HepG2 (cell line): Measurements from ENCODE around the gene RARA. TPM values are rescaled to one million over a fixed set of nuclear protein-coding genes. Genes with fewer than 3 reads are reported as not detected.

Source experiments
- ATF3 ChIP-seq: sonication (generic); formaldehyde crosslinking; IDR thresholded peaks from 2 replicates; pipeline ENCODE4 v1.4.0; 2020; ENCODE audit warnings: missing genetic modification reagents
- ATRX ChIP-seq: sonication (generic); formaldehyde crosslinking; IDR thresholded peaks from 2 replicates; pipeline ENCODE4 v1.4.0; 2020; ENCODE audit warnings: missing genetic modification reagents, borderline replicate concordance
- DMAP1 ChIP-seq: IDR thresholded peaks from 2 replicates; pipeline ENCODE4 v1.6.1; 2016
- GLMP ChIP-seq: sonication (generic); formaldehyde crosslinking; IDR thresholded peaks from 2 replicates; pipeline ENCODE4 v1.9.0; 2021; ENCODE audit warnings: missing genetic modification reagents, mild to moderate bottlenecking, borderline replicate concordance
- IKZF5 ChIP-seq: IDR thresholded peaks from 2 replicates; pipeline ENCODE4 v1.6.1; 2018; ENCODE audit warnings: missing genetic modification reagents, mild to moderate bottlenecking, missing compliant biosample characterization
- ISL2 ChIP-seq: sonication (generic); formaldehyde crosslinking; IDR thresholded peaks from 2 replicates; pipeline ENCODE4 v1.5.0; 2020; ENCODE audit warnings: missing genetic modification reagents
- MED1 ChIP-seq: sonication (generic); formaldehyde crosslinking; IDR thresholded peaks from 2 replicates; pipeline ENCODE4 v1.4.0; 2020; ENCODE audit warnings: missing genetic modification reagents
- SMAD3 ChIP-seq: sonication (generic); formaldehyde crosslinking; IDR thresholded peaks from 2 replicates; pipeline ENCODE4 v1.4.0; 2020; ENCODE audit warnings: missing genetic modification reagents
- SOX13 ChIP-seq, 3 experiments: fragments of 450-650 bp in 1 of 3; sonication (generic) in 1 of 3; formaldehyde crosslinking in 1 of 3; IDR thresholded peaks in 2 of 3; conservative IDR thresholded peaks in 1 of 3; 2 replicates each; pipeline versions ENCODE4 v1.5.0 to v1.6.1; 2016 to 2020; ENCODE audit warnings: antibody characterized with exemption in 1 of 3, mild to moderate bottlenecking in 1 of 3, missing compliant biosample characterization in 1 of 3, missing genetic modification reagents in 1 of 3, moderate library complexity in 1 of 3
- TRAFD1 ChIP-seq: sonication (generic); formaldehyde crosslinking; IDR thresholded peaks from 2 replicates; pipeline ENCODE4 v1.5.1; 2020; ENCODE audit warnings: missing genetic modification reagents, mild to moderate bottlenecking, borderline replicate concordance
- ZBTB42 ChIP-seq: sonication (generic); formaldehyde crosslinking; IDR thresholded peaks from 2 replicates; pipeline ENCODE4 v1.5.0; 2020; ENCODE audit warnings: mild to moderate bottlenecking, missing genetic modification reagents
- ZFP91 ChIP-seq: sonication (generic); formaldehyde crosslinking; IDR thresholded peaks from 2 replicates; pipeline ENCODE4 v1.9.0; 2022; ENCODE audit warnings: missing genetic modification reagents, mild to moderate bottlenecking, borderline replicate concordance
- ZNF234 ChIP-seq: sonication (generic); formaldehyde crosslinking; conservative IDR thresholded peaks from 2 replicates; pipeline ENCODE4 v1.5.1; 2020; ENCODE audit warnings: mild to moderate bottlenecking, missing genetic modification reagents
- ZNF280B ChIP-seq: sonication (generic); formaldehyde crosslinking; IDR thresholded peaks from 2 replicates; pipeline ENCODE4 v1.5.0; 2020; ENCODE audit warnings: missing genetic modification reagents, mild to moderate bottlenecking, borderline replicate concordance
- ZSCAN20 ChIP-seq: sonication (generic); formaldehyde crosslinking; IDR thresholded peaks from 2 replicates; pipeline ENCODE4 v1.4.0; 2020; ENCODE audit warnings: missing genetic modification reagents, mild to moderate bottlenecking, borderline replicate concordance
- polyA plus RNA-seq, 8 experiments: library from polyadenylated mRNA; depleted of rRNA in 3 of 8; stranded (reverse) in 7 of 8; unstranded in 1 of 8; fragments of >200 nt; fragmentation: Illumina TruSeq in 4 of 8; extraction: Trizol in 4 of 8; gene quantifications; 2 replicates each; pipeline versions ENCODE4 v1.2.1 to v1.2.3, GENCODE V29; 2011 to 2016; ENCODE audit warnings: low read depth in 4 of 8, missing spikeins in 1 of 8, mixed read lengths in 1 of 8; ENCODE audit not compliant: insufficient read depth in 1 of 8
- total RNA-seq, 5 experiments: library from RNA; depleted of rRNA; stranded (reverse); fragments of >200 nt; fragmentation: Illumina TruSeq; extraction: Trizol; gene quantifications; 2 replicates each; pipeline ENCODE4 v1.2.3, GENCODE V29; 2016; ENCODE audit warnings: low read depth in 1 of 5
- TF ChIP-seq, protein P1 (sequence below): sonication (generic); formaldehyde crosslinking; IDR thresholded peaks from 2 replicates; pipeline ENCODE4 v1.8.1; 2023; ENCODE audit warnings: mild to moderate bottlenecking, missing genetic modification reagents

Gene RARA
- total and polyA plus RNA-seq, 2 of the 13 experiments (the other 11 are each of a cell fraction or from before 2014, with no cell fraction given), result 6.4 to 8.6 TPM

DNA sequence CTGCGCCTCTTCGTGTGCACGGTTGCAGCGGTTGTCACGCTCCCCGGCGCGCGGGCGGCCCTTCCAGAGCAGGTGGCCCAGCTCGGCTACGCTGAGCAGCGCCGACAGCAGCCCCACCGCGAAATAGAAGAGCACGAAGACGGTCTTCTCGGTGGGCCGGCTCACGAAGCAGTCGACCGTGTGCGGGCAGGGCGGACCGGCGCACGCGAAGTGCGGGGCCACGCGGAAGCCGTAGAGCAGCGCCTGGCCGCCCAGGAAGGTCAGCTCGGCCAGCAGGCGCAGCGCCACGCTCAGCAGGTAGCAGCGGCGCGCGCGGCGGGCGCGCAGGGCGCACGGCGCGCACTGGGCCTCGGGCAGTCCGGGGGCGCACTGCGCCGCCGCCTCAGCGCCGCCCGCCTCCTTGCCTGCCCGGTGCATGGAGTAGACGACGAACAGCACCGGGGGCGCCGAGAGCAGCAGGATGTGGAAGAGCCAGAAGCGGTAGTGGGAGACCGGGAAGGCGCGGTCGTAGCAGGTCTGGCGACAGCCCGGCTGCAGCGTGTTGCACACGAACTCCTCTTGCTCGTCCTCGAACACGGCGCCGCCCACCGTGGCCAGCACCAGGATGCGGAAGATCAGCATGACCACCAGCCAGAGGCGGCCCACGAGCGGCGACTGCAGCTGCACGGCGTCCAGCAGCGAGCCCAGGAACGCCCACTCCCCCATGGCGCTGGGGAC is 54.3 kb downstream of the RARA start (continued):
- no peak for TF ChIP-seq GLMP (CRISPR knock-in tag)
- TF ChIP-seq TRAFD1 (CRISPR knock-in tag), result no peak
- no peak for TF ChIP-seq ATRX (CRISPR knock-in tag)
- no peak for TF ChIP-seq ZFP91 (CRISPR knock-in tag)
- TF ChIP-seq DMAP1, result 0 out of 2 replicates have a peak, but pooled peaks have one; percentile 5
- TF ChIP-seq ZSCAN20, result no peak
- no peak for TF ChIP-seq IKZF5 (CRISPR knock-in tag)
- TF ChIP-seq ATF3 (CRISPR knock-in tag), result peak; percentile 53; the same call in 1 of the 2 replicates
- TF ChIP-seq, protein P1, sequence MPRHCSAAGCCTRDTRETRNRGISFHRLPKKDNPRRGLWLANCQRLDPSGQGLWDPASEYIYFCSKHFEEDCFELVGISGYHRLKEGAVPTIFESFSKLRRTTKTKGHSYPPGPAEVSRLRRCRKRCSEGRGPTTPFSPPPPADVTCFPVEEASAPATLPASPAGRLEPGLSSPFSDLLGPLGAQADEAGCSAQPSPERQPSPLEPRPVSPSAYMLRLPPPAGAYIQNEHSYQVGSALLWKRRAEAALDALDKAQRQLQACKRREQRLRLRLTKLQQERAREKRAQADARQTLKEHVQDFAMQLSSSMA (CRISPR knock-in tag), result no peak
- TF ChIP-seq ISL2 (CRISPR knock-in tag), result no peak
- TF ChIP-seq MED1 (CRISPR knock-in tag), result 0 out of 2 replicates have a peak, but pooled peaks have one; percentile 8
- TF ChIP-seq ZBTB42 (CRISPR knock-in tag), result no peak
- no peak for TF ChIP-seq SMAD3 (CRISPR knock-in tag)
- TF ChIP-seq SOX13 (IDR thresholded peaks at IDR 0.05), result no peak
- TF ChIP-seq SOX13 (CRISPR knock-in tag; conservative IDR thresholded peaks at IDR 0.05 in 1 of 2, IDR thresholded peaks at IDR 0.05 in 1 of 2), result no peak
- 0 out of 2 replicates have a peak, but pooled peaks have one; percentile 9 for TF ChIP-seq ZNF280B (CRISPR knock-in tag)
- TF ChIP-seq ZNF234, result peak; percentile 66; the same call in 1 of the 2 replicates
